A673 (cell line): ENCODE data around the gene RGS17.

Source experiments
- EZH2 ChIP-seq: fragments of 200-600 bp; sonication (generic); IDR thresholded peaks from 2 replicates; pipeline ENCODE4 v1.6.1; 2017; ENCODE audit warnings: borderline replicate concordance, low read depth, mild to moderate bottlenecking, mixed read lengths, antibody characterized with exemption, low read length; ENCODE audit not compliant: poor library complexity, severe bottlenecking
- TF ChIP-seq, protein P1 (sequence below): fragments of 300-800, 200-600 bp; sonication (generic); conservative IDR thresholded peaks from 2 replicates; pipeline ENCODE4 v1.5.1; 2017; ENCODE audit warnings: low read depth, mild to moderate bottlenecking, antibody characterized with exemption, low read length, moderate library complexity, mixed read lengths

- TF ChIP-seq, protein P1, sequence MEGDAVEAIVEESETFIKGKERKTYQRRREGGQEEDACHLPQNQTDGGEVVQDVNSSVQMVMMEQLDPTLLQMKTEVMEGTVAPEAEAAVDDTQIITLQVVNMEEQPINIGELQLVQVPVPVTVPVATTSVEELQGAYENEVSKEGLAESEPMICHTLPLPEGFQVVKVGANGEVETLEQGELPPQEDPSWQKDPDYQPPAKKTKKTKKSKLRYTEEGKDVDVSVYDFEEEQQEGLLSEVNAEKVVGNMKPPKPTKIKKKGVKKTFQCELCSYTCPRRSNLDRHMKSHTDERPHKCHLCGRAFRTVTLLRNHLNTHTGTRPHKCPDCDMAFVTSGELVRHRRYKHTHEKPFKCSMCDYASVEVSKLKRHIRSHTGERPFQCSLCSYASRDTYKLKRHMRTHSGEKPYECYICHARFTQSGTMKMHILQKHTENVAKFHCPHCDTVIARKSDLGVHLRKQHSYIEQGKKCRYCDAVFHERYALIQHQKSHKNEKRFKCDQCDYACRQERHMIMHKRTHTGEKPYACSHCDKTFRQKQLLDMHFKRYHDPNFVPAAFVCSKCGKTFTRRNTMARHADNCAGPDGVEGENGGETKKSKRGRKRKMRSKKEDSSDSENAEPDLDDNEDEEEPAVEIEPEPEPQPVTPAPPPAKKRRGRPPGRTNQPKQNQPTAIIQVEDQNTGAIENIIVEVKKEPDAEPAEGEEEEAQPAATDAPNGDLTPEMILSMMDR: no peak
- TF ChIP-seq EZH2: no peak
These were observed 154.3 kb downstream of the RGS17 start for GRCh38 chr6:152976749-152977148.
